Upper lobe of left lung (tissue), 6 donors: ENCODE results near the gene PLCL2. TPM values are rescaled to one million over a fixed set of nuclear protein-coding genes. Genes with fewer than 3 reads are reported as not detected.

Experiments used
- ATAC-seq, 2 donors: fragments of 200-7000 bp; cut with Tn5 transposase; one replicate each; pipeline ENCODE4 v1.9.1; 2022; ENCODE audit warnings: mild to moderate bottlenecking in 2 of 2, moderate library complexity in 2 of 2; ENCODE audit not compliant: low FRiP score in 2 of 2
- DNase-seq, 2 donors: peaks; one replicate each; pipeline ENCODE4 v3.0.0-alpha.2; 2019 to 2020
- H3K27ac ChIP-seq, 4 donors: fragments of 200-600 bp; sonication (generic); one replicate each; pipeline ENCODE4 v1.5.1; 2016 to 2019
- H3K27me3 ChIP-seq, 4 donors: fragments of 200-600 bp; sonication (generic); one replicate each; pipeline ENCODE4 v1.5.1; 2017 to 2019
- H3K36me3 ChIP-seq, 4 donors: fragments of 200-600 bp; sonication (generic); one replicate each; pipeline ENCODE4 v1.5.1; 2016 to 2019
- H3K4me1 ChIP-seq, 4 donors: fragments of 200-600 bp; sonication (generic); one replicate each; pipeline ENCODE4 v1.5.1; 2018 to 2019
- H3K4me3 ChIP-seq, 4 donors: fragments of 200-600 bp; sonication (generic); one replicate each; pipeline ENCODE4 v1.5.1; 2017 to 2019; ENCODE audit warnings: mild to moderate bottlenecking in 2 of 4, moderate library complexity in 1 of 4
- H3K9me3 ChIP-seq, 4 donors: fragments of 200-600 bp; sonication (generic); one replicate each; pipeline ENCODE4 v1.5.1; 2018 to 2019
- CTCF ChIP-seq, 6 experiments: fragments of 450-650 bp in 4 of 6; fragments of 200-600 bp in 2 of 6; sonication (generic) in 2 of 6; IDR thresholded peaks; one replicate each; pipeline ENCODE4 v1.5.1; 2016 to 2019; ENCODE audit warnings: antibody characterized with exemption in 6 of 6
- EP300 ChIP-seq, 4 donors: sonication (generic); formaldehyde crosslinking; IDR thresholded peaks; one replicate each; pipeline ENCODE4 v1.5.1; 2017; ENCODE audit warnings: antibody characterized with exemption in 4 of 4, control low read depth in 2 of 4
- POLR2A ChIP-seq, 4 donors: fragments of 450-650 bp; IDR thresholded peaks; one replicate each; pipeline ENCODE4 v1.5.1; 2016 to 2017; ENCODE audit warnings: antibody characterized with exemption in 4 of 4, mild to moderate bottlenecking in 2 of 4
- POLR2AphosphoS5 ChIP-seq, 2 donors: sonication (generic); formaldehyde crosslinking; IDR thresholded peaks; one replicate each; pipeline ENCODE4 v1.5.1; 2017; ENCODE audit warnings: antibody characterized with exemption in 2 of 2
- WGBS, 2 donors: methylation state at CpG; one replicate each; pipeline ENCODE4 v1.1.5; 2017 to 2018; 5-methylcytosine and 5-hydroxymethylcytosine counted together
- total RNA-seq, 6 donors: library from RNA; depleted of rRNA in 4 of 6; stranded (reverse); fragments of >200 nt in 4 of 6; gene quantifications; one replicate each; pipeline versions ENCODE4 v1.1.0 to v1.2.1, GENCODE V29; 2016 to 2021
- donor health status: DM: no; HTN: no; CAD: no; lungs with moderate emphysema.
- donor health status: DM: no; HTN: yes; CAD: no; lungs with severe emphysema.

Gene PLCL2
- total RNA-seq, 6 donors from 2014 or later = 6.5 to 15.8 (median 10.7) TPM

- H3K27me3 ChIP-seq = no peaks in the 10 kb centered on the region
- peaks cover 0 to 3% (median 0%) of the 10 kb centered on the region in 4 donors for H3K9me3 ChIP-seq
- no peaks in the 10 kb centered on the region for H3K36me3 ChIP-seq
- no peak for ATAC-seq
- H3K4me1 ChIP-seq = peaks cover 0 to 8% (median 0%) of the 10 kb centered on the region in 4 donors
- DNase-seq = no peak
- H3K27ac ChIP-seq = no peak overlapping the region
- TF ChIP-seq EP300 (IDR thresholded peaks at IDR 0.05) (no peak), POLR2A (IDR thresholded peaks at IDR 0.05) (no peak), POLR2AphosphoS5 (IDR thresholded peaks at IDR 0.05) (no peak), CTCF (IDR thresholded peaks at IDR 0.05) (no peak)
- 74 to 77% methylated on average over 3 of the region's 3 CpGs for WGBS, 2 donors
- H3K4me3 ChIP-seq = no peak overlapping the region
These were observed 113.6 kb downstream of the PLCL2 start for GRCh38 chr3:16998236-16998923.

- H3K27ac ChIP-seq = no peak overlapping the region
- no peaks in the 10 kb centered on the region for H3K36me3 ChIP-seq
- H3K9me3 ChIP-seq = peaks cover 0 to 3% (median 0%) of the 10 kb centered on the region in 4 donors
- no peaks in the 10 kb centered on the region for H3K27me3 ChIP-seq
- WGBS, 2 donors = 71 to 84% methylated on average over 2 of the region's 2 CpGs
- peaks cover 0 to 8% (median 0%) of the 10 kb centered on the region in 4 donors for H3K4me1 ChIP-seq
- H3K4me3 ChIP-seq = no peak overlapping the region
- DNase-seq = no peak
- ATAC-seq = no peak
- TF ChIP-seq CTCF (IDR thresholded peaks at IDR 0.05) (no peak), POLR2AphosphoS5 (IDR thresholded peaks at IDR 0.05) (no peak), EP300 (IDR thresholded peaks at IDR 0.05) (no peak)
These were observed 114.4 kb downstream of the PLCL2 start for GRCh38 chr3:16999161-16999560.

- no peak overlapping the region for H3K27ac ChIP-seq
- TF ChIP-seq POLR2A (IDR thresholded peaks at IDR 0.05) (no peak), EP300 (IDR thresholded peaks at IDR 0.05) (no peak), CTCF (IDR thresholded peaks at IDR 0.05) (no peak), POLR2AphosphoS5 (IDR thresholded peaks at IDR 0.05) (no peak)
- no peaks in the 10 kb centered on the region for H3K27me3 ChIP-seq
- DNase-seq (no peak), ATAC-seq (no peak)
- H3K36me3 ChIP-seq = no peaks in the 10 kb centered on the region
- H3K4me1 ChIP-seq = peaks cover 0 to 8% (median 0%) of the 10 kb centered on the region in 4 donors
- H3K9me3 ChIP-seq = peaks cover 0 to 3% (median 0%) of the 10 kb centered on the region in 4 donors
- no peak overlapping the region for H3K4me3 ChIP-seq
These were observed 115.1 kb downstream of the PLCL2 start for GRCh38 chr3:16999871-17000270.

GRCh38 chr3:17003457-17003856 is 118.7 kb downstream of the PLCL2 start:
- Histone ChIP-seq H3K4me1 (peaks cover 0 to 4% (median under 1%) of the 10 kb centered on the region in 4 donors), H3K27ac (no peak overlapping the region), H3K4me3 (no peak overlapping the region), H3K27me3 (no peaks in the 10 kb centered on the region), H3K36me3 (no peaks in the 10 kb centered on the region), H3K9me3 (peaks cover 0 to 3% (median 0%) of the 10 kb centered on the region in 4 donors)
- ATAC-seq (no peak), DNase-seq (no peak)
- no peak for TF ChIP-seq POLR2AphosphoS5 (IDR thresholded peaks at IDR 0.05)
- TF ChIP-seq EP300 (IDR thresholded peaks at IDR 0.05) = no peak
- no peak for TF ChIP-seq CTCF (IDR thresholded peaks at IDR 0.05)
- TF ChIP-seq POLR2A (IDR thresholded peaks at IDR 0.05) = no peak
